ENCODE data around the gene PIK3CD. TPM values are rescaled to one million over a fixed set of nuclear protein-coding genes. Genes with fewer than 3 reads are reported as not detected.

The PIK3CD gene
- total and polyA plus RNA-seq, 2 of the 4 experiments (the other 2 are of a cell fraction) = 5.0 to 12.1 TPM

DNA sequence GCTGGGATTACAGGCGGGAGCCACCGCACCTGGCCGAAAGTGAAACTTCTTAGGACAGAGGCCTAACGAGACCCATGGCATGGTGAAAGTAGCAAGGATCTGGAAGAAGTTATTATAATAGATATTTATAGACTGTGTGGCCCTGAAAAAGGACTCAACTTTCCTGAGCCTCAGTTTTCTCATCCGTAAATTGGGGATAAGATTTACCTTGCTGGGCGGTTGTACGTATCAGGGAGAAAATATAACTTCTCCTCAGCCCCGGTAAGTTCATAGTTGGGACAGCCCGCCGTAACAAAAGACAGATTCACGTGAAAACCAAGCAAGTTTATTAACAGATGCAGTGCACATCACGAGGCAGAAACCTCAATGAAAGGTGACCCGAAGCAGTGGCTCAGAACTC is 5.5 kb upstream of the PIK3CD start:
- H2BK5ac ChIP-seq (ENCODE audit: low read depth, low read length, poor library complexity, severe bottlenecking) = no peak overlapping the region
- POLR2A ChIA-PET (ENCODE audit: unreplicated experiment) = no interaction called here
- H2AFZ ChIP-seq (replicated peaks; ENCODE audit: low read length, poor library complexity) = no peak overlapping the region
- no peak overlapping the region for H3K23ac ChIP-seq (ENCODE audit: low read depth, low read length)
- no peaks in the 10 kb centered on the region for H3K9me3 ChIP-seq (ENCODE audit: control insufficient read depth, insufficient read depth, low read length)
- CTCF ChIA-PET = no interaction called here
- H4K91ac ChIP-seq (ENCODE audit: insufficient read depth, low read depth, low read length) = no peak overlapping the region
- no peak overlapping the region for H2BK120ac ChIP-seq (ENCODE audit: low read depth, low read length)
- in situ Hi-C loops (cut with MboI; ENCODE audit: low sequenced_read_pairs) = no loop called here
- H4K8ac ChIP-seq (ENCODE audit: low read depth in 2 of 2, low read length in 2 of 2) = no peak overlapping the region
- H2BK20ac ChIP-seq (ENCODE audit: low read depth, low read length) = no peak overlapping the region
- dilution Hi-C loops (cut with HindIII; ENCODE audit: low sequenced_read_pairs, unreplicated experiment) = no loop called here
- H3K27ac ChIP-seq (ENCODE audit: insufficient read depth, low read length) = no peak overlapping the region
- no peak overlapping the region for H2BK15ac ChIP-seq (ENCODE audit: low read depth, low read length)
- no peaks in the 10 kb centered on the region for H4K20me1 ChIP-seq (ENCODE audit: insufficient read depth, low read length)
- H3K27me3 ChIP-seq (ENCODE audit: control insufficient read depth, insufficient read depth, low read length) = peaks cover 17% of the 10 kb centered on the region
- ATAC-seq (ENCODE audit: low read depth) = no peak
- no peak overlapping the region for H3K4me2 ChIP-seq (ENCODE audit: low read depth, low read length)
- 69% methylated on average over 2 of the region's 13 CpGs; no CpG with 5 or more reads in 1 of the 2 experiments for WGBS, 2 experiments (ENCODE audit: extremely low coverage in 2 of 2, insufficient read length in 1 of 2)
- H2AK9ac ChIP-seq (replicated peaks; ENCODE audit: low read depth, low read length, poor library complexity) = no peak overlapping the region
- no peak for DNase-seq
- no peak overlapping the region for H3K4me3 ChIP-seq (ENCODE audit: insufficient read depth, low read depth, low read length)
- peaks cover 2% of the 10 kb centered on the region; the same call in 1 of the 2 replicates for H3K4me1 ChIP-seq (ENCODE audit: control insufficient read depth, insufficient read depth, low read length)
- TF ChIP-seq RCOR1 (IDR thresholded peaks at IDR 0.05; ENCODE audit: insufficient replicate concordance, low read length) (no peak), ELK1 (IDR thresholded peaks at IDR 0.05; ENCODE audit: borderline replicate concordance, low read depth, low read length) (no peak), NFE2L2 (IDR thresholded peaks at IDR 0.05; ENCODE audit: low read depth, low read length) (no peak), BHLHE40 (IDR thresholded peaks at IDR 0.05; ENCODE audit: low read depth, low read length) (no peak), SMC3 (IDR thresholded peaks at IDR 0.05; ENCODE audit: low read depth, low read length) (no peak), CEBPB (IDR thresholded peaks at IDR 0.05; ENCODE audit: low read depth, low read length) (no peak), CHD1 (IDR thresholded peaks at IDR 0.05; ENCODE audit: low read depth, low read length) (no peak), RAD21 (IDR thresholded peaks at IDR 0.05; ENCODE audit: low read length) (no peak), MAZ (IDR thresholded peaks at IDR 0.05; ENCODE audit: borderline replicate concordance, low read depth, low read length) (no peak), POLR2A (IDR thresholded peaks at IDR 0.05; ENCODE audit: low read depth, low read length) (no peak), RFX5 (IDR thresholded peaks at IDR 0.05; ENCODE audit: low read depth, low read length) (no peak), MAFK (IDR thresholded peaks at IDR 0.05; ENCODE audit: low read depth, low read length) (no peak), FOS (IDR thresholded peaks at IDR 0.05; ENCODE audit: low read depth, low read length) (no peak), CTCF (conservative IDR thresholded peaks at IDR 0.05; ENCODE audit: low read depth, low read length) (no peak)
- TF ChIP-seq, protein P1, sequence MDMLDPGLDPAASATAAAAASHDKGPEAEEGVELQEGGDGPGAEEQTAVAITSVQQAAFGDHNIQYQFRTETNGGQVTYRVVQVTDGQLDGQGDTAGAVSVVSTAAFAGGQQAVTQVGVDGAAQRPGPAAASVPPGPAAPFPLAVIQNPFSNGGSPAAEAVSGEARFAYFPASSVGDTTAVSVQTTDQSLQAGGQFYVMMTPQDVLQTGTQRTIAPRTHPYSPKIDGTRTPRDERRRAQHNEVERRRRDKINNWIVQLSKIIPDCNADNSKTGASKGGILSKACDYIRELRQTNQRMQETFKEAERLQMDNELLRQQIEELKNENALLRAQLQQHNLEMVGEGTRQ (IDR thresholded peaks at IDR 0.05; ENCODE audit: low read depth, low read length) = no peak
- no peaks in the 10 kb centered on the region for H3K36me3 ChIP-seq (ENCODE audit: control insufficient read depth, insufficient read depth, low read length)
- no TSS peak for BruUV-seq (replicated peaks)
- no peak overlapping the region for H3K9ac ChIP-seq (ENCODE audit: low read depth, low read length)
- no peak overlapping the region for H3K4ac ChIP-seq (ENCODE audit: low read depth, low read length)
- no peak overlapping the region for H3K56ac ChIP-seq (ENCODE audit: extremely low read depth, insufficient read depth, low read length)
- no peaks in the 10 kb centered on the region for H3K79me1 ChIP-seq (ENCODE audit: low read depth in 1 of 2, low read length in 2 of 2)
- H2AK5ac ChIP-seq (ENCODE audit: low read depth, low read length) = no peak overlapping the region
- intact Hi-C loops (cut with micrococcal nuclease) = no loop called here
- H4K5ac ChIP-seq (ENCODE audit: low read depth, low read length) = no peak overlapping the region
- no peak overlapping the region for H3K14ac ChIP-seq (replicated peaks; ENCODE audit: low read depth, low read length)
- no peak overlapping the region for H3K18ac ChIP-seq (ENCODE audit: low read depth, low read length)
- H3K9me1 ChIP-seq (ENCODE audit: insufficient read depth, low read length) = no peaks in the 10 kb centered on the region

Data from IMR-90 (cell line).